ENCODE data around the gene GABRG2. TPM values are rescaled to one million over a fixed set of nuclear protein-coding genes. Genes with fewer than 3 reads are reported as not detected.
"Not testable (repeated sequence)": the region's sequence is repeated elsewhere in the genome, so short reads cannot be mapped to it uniquely, and the experiment has no call there.

GABRG2 gene
- under 1 TPM in 5 of 12 donors, not detected in 7; 0.04 to 0.16 (median 0.08) TPM for polyA plus RNA-seq (ENCODE audit: insufficient read length in 12 of 12)
- long read RNA-seq, donor 1 = 0 reads
- long read RNA-seq, donor 2 = 0 reads
- long read RNA-seq, donor 3 = 0 reads
- long read RNA-seq, donor 4 = 0 reads
- long read RNA-seq, donor 5 = 0 reads
- long read RNA-seq, donor 6 = 0 reads
- long read RNA-seq, donor 7 = 0 reads
- long read RNA-seq, donor 8 = 0 reads
- long read RNA-seq, donor 9 = 0 reads
- long read RNA-seq, donor 10 = 0 reads
- long read RNA-seq, donor 11 = 0 reads

DNA sequence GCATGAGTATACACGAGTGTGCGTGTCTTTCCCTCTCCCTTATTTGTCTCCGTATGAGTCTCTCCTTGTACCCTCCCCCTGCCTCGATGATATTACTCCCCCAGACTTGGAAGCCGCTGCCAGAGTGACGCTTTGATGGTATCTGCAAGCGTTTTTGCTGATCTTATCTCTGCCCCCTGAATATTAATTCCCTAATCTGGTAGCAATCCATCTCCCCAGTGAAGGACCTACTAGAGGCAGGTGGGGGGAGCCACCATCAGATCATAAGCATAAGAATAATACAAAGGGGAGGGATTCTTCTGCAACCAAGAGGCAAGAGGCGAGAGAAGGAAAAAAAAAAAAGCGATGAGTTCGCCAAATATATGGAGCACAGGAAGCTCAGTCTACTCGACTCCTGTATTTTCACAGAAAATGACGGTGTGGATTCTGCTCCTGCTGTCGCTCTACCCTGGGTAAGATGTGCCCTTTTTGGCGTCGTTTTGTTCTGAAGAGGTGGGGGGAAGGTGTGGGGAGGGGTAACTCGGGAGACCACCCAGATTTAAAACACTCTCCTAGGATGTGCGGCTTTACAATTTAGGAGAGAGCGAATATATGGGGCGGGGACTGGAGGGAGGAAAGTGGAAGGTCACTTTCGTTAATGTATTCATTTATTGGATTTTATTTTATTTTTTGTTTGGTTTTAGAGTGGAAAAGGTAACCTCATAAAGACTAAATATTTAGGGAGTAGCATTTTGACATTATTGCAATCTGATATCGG is at the start of gene GABRG2:
Gene GABRG2 (plus strand): TSS at position 119 of the 757 bp plus-strand sequence. CDS start 227 bp downstream, at position 346.
- no peak for DNase-seq

DNA sequence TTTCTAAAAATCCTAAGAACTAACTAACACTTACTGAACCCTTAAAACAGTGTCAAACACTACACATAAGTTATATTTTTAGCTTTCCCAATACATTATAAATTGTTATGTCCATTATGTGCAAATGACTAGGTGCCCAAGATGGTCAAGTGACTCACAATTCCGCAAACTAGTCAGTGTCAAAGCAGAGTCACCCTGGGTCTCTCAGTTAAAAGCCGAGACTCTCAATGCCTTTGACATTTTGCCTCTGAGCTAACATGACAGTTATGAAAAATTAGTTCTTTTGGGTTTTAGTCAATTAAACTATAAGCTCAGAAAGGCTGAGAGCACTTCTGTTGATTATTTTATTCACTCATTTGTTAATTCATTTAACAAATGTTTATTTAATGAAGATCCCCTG is 42.3 kb upstream of the GABRG2 start:
- DNase-seq = no peak

DNA sequence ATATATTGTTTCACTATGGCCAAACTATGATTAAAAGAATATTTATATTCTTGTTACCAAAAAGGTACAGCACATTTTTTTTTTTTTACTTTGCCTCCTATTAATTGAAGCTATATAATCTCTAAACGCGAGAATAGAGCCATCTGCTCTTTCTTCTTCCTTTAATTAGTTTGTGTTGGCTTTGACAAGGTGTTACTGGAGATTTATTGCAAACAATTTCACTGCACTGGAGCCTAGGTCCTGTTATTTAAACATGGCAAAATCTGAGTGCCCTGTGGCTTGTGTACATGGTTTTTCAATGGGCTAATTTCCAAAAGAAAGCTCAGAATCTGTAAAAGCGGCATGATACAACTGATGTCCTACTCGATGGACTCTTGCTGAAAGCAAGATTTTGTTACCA is 40.8 kb upstream of the GABRG2 start:
- no peak for DNase-seq

DNA sequence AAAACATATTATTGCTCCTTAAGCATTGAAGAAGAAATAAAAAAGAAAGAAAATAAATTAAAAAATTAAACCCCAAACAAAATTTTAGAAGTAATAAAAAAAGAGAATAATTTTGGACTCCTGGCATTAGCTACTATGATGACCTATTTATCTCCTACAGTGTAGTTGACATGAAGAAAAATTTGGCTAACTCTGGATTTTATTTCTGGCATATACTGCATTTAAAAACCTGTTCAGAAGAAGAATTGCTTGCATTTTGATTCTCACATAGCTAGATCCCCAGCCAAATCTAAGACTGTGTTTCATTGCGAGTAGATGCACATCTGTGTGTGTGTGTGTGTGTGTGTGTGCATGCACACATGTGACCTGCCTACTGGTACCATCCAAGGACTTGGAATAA is 30.1 kb upstream of the GABRG2 start:
- DNase-seq = no peak

DNA sequence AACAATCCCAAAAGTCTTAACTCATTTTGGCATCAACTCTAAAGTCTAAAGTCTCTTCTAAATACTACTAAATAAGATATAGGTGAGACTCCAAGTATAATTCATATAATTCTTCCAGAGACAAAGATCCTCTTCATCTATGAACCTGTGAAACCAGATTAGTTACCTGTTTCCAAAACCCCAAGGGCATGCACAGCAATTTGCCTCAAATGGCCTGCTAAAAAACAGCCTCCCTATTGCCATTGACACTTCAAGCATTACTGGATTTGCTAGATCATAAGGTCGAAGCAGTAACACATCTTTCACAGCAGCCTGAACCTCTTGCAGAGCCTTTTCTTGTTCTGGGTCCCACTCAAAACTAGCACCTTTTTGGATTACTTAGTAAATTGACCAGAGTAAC is 20.3 kb upstream of the GABRG2 start:
- no peak for DNase-seq

DNA sequence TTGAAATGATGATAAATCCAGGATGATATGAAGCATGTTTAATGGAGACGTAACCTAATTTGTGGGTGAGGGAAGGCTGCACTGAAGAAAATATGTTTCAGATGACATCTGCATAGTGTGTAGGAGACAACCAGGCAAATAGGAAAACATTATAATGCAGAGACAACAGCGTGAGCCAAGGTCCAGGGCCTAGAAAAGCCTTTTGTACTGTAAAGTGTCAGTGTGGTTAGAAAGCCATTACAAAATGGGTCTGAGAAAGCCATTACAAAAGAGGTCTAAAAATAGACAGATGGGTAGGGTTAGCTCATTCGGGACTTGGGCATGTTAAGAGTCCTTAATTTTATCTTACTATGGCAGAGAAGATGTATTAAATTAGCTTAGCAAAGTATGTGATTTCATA is 14.9 kb upstream of the GABRG2 start:
- DNase-seq = no peak

DNA sequence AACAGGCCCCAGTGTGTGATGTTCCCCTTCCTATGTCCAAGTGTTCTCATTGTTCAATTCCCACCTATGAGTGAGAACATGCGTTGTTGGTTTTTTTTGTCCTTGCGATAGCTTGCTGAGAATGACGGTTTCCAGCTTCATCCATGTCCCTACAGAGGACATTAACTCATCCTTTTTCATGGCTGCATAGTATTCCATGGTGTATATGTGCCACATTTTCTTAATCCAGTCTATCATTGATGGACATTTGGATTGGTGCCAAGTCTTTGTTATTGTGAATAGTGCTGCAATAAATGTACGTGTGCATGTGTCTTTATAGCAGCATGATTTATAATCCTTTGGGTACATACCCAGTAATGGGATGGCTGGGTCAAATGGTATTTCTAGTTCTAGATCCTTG is 12.5 kb upstream of the GABRG2 start:
- DNase-seq = not testable (repeated sequence)

DNA sequence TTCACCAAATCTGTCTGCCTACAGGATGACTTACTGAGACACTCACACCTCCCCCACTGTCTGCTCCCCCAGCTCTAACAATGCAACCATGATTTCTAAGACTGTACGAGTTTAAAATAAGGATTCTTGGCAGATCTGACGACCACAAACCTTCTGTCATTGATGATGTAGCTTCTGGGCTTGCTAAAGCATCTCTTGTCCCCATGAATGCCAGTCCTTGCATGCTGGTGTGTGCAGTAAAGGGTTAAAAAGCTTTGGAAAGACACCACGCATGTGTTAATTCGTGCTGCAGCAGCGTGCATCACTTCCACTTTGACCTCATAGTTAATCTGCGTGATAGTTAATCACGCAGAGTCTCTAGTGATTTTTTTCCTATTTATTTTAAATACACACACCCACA is 411 bp upstream of the GABRG2 start:
- DNase-seq = no peak

DNA sequence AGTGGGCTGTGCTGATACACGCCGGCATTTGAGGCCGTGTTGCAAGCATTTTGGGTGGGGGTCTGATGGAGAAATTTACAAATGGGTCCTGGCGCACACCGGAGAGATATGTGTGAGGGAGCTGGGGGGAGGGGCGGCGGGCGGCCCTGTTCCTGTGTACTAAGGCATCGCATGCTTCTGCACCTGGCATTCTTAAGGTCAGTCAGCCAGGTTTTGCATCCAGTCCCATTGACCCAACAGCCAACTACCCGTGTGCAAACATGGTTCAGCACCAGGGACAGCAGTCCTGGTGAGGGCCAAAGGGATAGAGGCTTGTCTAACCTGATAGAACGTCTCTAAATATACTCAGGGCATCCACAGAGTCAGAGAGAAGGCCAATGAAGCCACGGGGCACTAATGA is 839 bp downstream of the GABRG2 start:
- peak; percentile 53 for DNase-seq

DNA sequence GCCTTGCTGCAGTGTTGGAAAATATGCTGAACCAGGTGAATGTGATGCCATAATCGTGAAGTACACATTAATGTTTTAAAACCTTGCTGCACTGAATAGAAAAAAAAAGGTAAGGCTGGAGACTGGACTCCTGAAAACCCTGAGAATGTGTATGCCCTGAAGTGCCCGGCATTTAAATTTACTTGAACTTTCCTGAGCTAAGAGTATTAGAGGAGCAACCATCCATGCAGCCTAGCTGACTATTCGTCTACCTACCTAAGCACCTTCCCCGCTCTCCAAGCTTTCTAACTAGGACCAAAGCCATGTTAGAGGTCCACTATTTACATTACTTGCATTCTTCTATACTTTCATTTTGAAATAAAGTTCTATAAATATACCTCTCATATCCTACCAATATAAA is 1.4 kb downstream of the GABRG2 start:
- no peak for DNase-seq

DNA sequence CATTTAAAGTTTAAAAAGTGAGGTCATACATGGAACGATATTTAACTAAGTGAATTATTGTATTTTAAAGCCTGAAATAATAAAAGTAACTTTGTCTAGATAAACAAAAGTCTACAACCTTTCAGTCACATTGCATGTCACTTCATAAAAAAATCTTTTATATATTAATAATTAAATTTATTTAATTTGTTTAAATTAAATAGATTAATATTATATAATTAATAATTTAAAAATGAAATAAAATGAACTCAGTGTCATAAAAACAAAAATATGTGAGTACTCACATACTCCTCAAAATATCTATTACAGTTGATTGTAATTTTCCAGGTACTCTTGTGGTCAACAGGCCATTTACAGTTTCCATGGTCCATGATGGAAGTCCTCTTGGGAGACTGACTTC is 11.2 kb downstream of the GABRG2 start:
- no peak for DNase-seq

DNA sequence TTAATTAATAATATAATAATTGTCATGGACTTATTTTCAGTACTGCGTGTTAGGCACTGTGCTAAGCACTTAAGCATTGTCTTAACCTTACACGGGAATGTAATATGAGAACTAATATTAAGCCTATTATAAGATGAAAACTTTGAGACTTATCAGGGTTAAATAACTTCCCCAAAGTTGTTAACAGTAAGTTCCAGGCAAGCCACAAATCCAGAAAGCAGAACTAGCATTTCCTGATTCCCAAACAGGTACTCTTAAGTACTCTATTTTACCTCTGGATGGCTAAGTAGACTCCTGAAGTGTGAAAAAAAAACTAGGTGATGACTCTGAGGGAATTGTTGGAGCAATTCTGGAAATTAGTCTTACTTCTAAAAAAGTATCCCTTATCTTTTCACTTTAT is 23.8 kb downstream of the GABRG2 start:
- DNase-seq = no peak

DNA sequence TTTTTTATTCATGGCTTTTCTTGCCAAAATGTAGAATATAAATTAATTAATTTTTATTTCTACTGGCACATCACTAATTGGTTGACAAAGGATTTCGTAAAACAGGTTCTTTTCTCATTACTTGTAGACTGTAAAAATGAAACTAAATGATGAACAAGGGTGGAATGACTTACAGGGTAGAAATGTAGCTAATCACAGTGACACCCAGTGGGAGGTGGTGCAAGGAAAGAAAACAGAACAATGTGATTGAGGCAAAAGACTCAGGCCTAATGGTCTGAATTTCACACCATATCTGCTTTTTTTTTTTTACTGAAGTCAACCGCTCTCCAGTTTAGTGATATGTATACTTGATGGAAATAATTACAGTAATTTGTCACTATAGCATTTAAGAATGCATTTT is 28.9 kb downstream of the GABRG2 start:
- DNase-seq = no peak

DNA sequence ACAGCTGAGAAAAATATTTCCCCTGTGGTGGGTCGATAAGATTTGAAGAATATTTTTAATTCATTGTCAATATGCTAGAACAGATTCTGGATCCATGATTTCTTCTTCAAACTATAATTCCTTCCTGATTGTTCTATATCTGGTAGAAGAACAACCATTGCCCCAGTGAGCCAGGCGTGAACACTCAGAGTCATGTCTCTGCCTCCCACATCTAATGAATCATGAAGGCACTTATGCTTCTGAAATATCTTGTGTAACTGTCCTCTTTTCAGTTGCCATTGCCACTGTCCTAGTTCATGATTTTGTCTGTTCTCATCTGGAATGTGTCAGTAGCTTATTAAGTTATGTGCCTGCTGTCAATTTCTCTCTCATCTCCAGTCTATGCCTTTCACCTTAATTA is 40.0 kb downstream of the GABRG2 start:
- no peak for DNase-seq

DNA sequence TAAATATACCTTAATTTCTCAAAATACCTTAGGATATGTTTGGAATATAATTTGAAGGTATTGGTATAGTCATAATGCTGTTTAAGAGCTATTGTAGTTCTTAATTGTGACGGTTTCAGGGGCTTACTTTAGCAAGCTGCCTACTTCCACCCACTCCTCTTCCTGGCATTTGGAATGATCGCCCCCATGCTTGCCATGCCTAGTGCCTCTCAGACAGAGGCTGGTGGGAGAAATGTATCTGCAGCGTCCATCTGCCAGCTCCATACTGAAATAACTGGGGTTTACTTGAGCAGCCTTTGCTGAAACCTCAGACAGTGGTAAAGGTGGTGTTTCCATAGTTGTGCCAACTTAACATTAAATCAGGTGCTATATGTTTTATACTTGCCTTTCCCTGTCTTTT is 52.2 kb downstream of the GABRG2 start:
- no peak for DNase-seq

DNA sequence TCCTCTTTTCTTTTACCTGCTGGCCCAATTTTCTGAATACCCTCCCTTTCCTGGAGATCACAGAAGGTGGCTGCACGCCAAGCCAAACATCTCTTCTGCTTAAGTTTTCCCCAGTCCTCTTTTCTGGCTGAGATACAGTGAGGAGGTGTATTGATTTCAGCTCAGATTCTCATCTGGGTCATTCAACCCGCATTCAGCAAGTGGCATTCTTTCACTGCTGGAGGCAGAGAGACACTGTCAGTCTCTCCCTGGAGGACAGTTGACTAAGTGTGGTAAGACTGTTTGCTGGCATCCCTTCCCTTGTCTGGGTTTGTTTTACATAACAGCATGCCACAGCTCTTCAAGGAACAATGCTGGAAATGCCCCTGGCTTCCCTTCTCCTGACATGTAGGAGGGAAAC is 60.5 kb downstream of the GABRG2 start:
- DNase-seq = no peak

DNA sequence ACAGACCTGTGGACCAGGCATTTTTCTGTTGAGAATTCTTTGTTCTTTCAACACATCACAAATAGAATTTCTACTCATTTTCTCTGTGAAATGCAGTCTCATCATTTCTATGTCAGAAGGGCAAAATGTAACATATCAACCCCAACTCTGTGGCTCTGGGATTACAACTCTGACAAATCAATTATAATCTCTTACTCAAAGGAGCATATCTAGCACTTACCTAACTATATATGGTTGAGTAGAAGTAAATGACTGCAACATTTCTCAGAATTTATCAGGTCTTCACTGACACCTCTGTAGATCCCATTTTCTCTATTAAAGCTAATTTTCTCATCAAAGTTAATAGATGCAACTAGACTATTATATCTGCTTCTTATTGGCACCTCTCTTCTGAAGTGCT is 64.8 kb downstream of the GABRG2 start:
- DNase-seq = no peak

DNA sequence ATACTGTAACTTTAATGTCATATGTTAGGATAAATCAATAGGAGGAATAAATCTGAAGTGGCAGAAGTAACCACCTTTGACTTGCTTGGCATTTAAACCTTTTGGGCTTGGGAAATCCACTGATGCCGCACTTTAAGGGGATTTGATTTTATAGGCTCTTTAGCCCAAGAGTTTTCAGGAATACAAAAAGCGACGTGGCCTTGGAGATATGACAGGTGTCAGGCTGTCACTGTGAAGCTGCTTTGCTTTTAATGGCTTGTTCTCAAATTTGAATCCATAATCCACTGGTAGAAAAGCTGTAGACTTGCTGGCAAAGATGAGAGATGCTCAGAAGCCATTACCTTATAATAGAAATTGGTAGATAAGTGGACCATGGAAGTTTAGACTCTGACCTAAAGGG is 71.6 kb downstream of the GABRG2 start:
- DNase-seq = no peak

DNA sequence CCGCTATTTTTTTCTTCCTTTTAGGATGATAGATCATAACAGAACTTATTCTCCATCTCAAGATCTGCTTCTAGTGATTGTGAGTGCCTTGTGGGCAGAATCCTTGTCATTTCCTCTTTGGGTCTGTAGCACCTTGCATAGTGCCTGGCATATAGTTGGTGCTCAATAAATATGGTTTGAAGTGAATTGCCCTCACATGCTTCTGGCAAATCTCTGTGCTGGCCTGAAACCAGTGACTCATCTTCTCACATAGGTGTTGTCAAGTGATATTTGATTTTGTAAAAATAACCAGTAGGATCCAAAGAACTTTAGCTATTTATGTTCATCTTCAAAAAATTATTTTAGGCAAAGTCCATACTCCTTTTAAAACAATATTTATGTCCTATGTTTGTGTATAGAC is 86.7 kb downstream of the GABRG2 start:
- no peak for DNase-seq

DNA sequence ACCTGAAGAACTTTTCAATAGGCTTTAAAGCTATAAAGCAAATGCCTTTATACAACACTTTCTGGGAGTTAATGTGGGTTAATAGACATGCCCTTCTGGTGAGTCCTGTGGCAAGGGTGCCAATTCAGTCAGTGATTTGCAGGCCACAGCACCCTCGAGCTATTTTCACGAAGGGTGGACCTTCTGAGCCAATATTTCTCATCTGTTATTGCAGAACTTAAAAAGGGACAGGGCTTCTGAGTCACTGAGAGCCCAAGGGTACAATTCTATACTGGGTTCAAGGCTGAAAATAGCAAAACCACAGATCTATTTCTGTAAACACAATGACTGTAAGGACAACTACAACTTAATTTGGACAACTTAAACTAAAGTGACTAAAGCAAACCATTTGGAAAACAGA is 92.8 kb downstream of the GABRG2 start:
- DNase-seq = no peak

DNA sequence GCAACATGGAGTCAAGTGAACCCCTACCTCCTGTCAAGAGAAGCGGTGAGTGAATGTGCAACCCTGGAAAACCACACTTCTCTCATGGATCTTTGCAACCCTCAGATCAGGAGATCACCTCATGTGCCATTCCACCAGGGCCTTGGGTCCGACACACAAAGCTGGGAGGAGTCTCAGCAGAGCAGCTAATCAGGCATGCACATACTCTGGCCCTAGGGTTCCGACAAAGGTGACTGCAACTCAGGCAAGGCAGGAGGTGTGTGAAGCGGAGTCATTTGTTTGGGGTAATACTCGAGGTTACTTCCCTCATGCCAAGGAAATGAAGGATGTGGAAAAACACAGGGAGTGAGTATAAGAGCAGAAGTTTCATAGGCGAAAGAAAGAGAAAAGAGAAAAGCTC is 96.1 kb downstream of the GABRG2 start:
- DNase-seq = no peak

DNA sequence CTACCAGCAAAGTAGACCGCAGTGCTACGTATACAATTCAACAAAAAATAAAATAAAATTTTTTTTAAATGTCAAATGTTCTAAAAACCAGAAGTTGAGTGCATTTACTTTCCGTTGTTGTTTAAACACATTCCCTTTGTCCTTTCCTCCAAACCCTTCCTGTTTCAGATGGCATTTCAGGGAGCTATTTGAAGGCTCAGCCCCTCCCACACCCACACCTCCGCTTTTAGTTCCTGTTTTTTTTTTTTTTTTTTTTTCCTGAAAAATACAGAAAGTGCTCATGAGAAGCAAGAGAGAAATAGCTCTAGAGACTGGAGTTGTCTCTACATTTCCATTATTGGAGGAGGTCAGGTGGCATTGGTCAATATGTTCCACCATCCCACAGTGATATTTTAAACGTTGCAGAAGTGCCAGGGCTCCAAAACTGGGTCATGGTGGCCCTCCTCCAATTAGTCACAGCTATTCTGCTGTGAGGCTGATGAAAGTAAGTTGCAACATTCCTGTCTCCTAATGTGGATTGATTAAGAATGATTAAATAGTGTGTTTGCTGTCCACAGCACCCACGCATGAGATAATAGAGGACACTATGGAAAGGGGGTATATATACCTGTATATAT is 106.9 kb downstream of the GABRG2 start:
- no peak for DNase-seq

DNA sequence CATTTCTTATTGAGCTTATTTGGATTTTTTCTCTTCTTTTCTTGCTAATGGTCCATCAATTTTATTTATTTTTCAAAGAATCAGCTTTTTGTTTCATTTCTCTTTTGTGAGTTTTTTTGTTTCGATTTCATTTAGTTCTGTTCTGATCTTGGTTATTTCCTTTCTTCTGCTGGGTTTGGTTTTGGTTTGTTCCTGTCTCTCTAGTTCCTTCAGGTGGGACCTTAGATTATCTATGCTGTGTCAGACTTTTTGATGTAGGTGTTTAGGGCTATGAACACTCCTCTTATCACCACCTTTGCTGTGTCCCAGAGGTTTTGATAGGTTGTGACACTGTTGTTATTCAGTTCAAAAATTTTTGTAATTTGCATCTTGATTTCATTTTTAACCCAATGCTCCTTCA is 119.8 kb downstream of the GABRG2 start:
- no peak for DNase-seq
